ENCODE results near the gene AKT3. TPM values are rescaled to one million over a fixed set of nuclear protein-coding genes. Genes with fewer than 3 reads are reported as not detected.
"Not testable (repeated sequence)": the region's sequence is repeated elsewhere in the genome, so short reads cannot be mapped to it uniquely, and the experiment has no call there.

AKT3 gene
- total and polyA plus RNA-seq, 3 donors from 2014 or later: 32.3 to 70.9 (median 61.8) TPM

- WGBS, 2 donors: 97% methylated on average over 1 of the region's 1 CpG
- DNase-seq: no peak
- no peaks in the 10 kb centered on the region for H3K36me3 ChIP-seq (ENCODE audit: low read depth, missing control alignments)
- intact Hi-C loops (cut with DNase I; ENCODE audit: low total_unique reads): no loop called here
- no peaks in the 10 kb centered on the region for H3K4me1 ChIP-seq
- H3K27me3 ChIP-seq: no peaks in the 10 kb centered on the region
- no peak overlapping the region for H3K4me3 ChIP-seq
- no peak for TF ChIP-seq CTCF (IDR thresholded peaks at IDR 0.05)
- H3K9me3 ChIP-seq: no peaks in the 10 kb centered on the region
- H3K27ac ChIP-seq: no peak overlapping the region
Measured at GRCh38 chr1:243837907-243838535, 12.0 kb downstream of the AKT3 start.

- TF ChIP-seq POLR2A (IDR thresholded peaks at IDR 0.05) (no peak), CTCF (IDR thresholded peaks at IDR 0.05) (no peak)
- intact Hi-C loops (cut with DNase I; ENCODE audit: low total_unique reads): no loop called here
- Histone ChIP-seq H3K9me3 (no peaks in the 10 kb centered on the region), H3K4me3 (no peak overlapping the region), H3K4me1 (no peaks in the 10 kb centered on the region), H3K27me3 (no peaks in the 10 kb centered on the region), H3K36me3 (ENCODE audit: low read depth, missing control alignments) (no peaks in the 10 kb centered on the region), H3K27ac (no peak overlapping the region)
- WGBS, 2 donors: 94 to 96% methylated on average over 4 of the region's 4 CpGs
- DNase-seq: no peak
Measured at GRCh38 chr1:243834130-243834529, 15.9 kb downstream of the AKT3 start.

GRCh38 chr1:243831463-243831862 is 18.6 kb downstream of the AKT3 start:
- Histone ChIP-seq H3K27ac (no peak overlapping the region), H3K4me3 (no peak overlapping the region), H3K36me3 (ENCODE audit: low read depth, missing control alignments) (no peaks in the 10 kb centered on the region), H3K9me3 (no peaks in the 10 kb centered on the region), H3K4me1 (no peaks in the 10 kb centered on the region), H3K27me3 (no peaks in the 10 kb centered on the region)
- intact Hi-C loops (cut with DNase I; ENCODE audit: low total_unique reads): no loop called here
- TF ChIP-seq POLR2A (IDR thresholded peaks at IDR 0.05) (no peak), CTCF (IDR thresholded peaks at IDR 0.05) (no peak)
- DNase-seq: no peak
- 74 to 81% methylated on average over 3 of the region's 3 CpGs for WGBS, 2 donors

- Histone ChIP-seq H3K4me1 (no peaks in the 10 kb centered on the region), H3K27ac (no peak overlapping the region), H3K9me3 (no peaks in the 10 kb centered on the region), H3K4me3 (no peak overlapping the region), H3K27me3 (no peaks in the 10 kb centered on the region), H3K36me3 (ENCODE audit: low read depth, missing control alignments) (no peaks in the 10 kb centered on the region)
- intact Hi-C loops (cut with DNase I; ENCODE audit: low total_unique reads): no loop called here
- DNase-seq: no peak
- TF ChIP-seq POLR2A (IDR thresholded peaks at IDR 0.05) (no peak), CTCF (IDR thresholded peaks at IDR 0.05) (no peak)
Measured at GRCh38 chr1:243827206-243827605, 22.8 kb downstream of the AKT3 start.

- intact Hi-C loops (cut with DNase I; ENCODE audit: low total_unique reads); H3K9me3 ChIP-seq; H3K27me3 ChIP-seq; H3K36me3 ChIP-seq (ENCODE audit: low read depth, missing control alignments); H3K27ac ChIP-seq; DNase-seq; H3K4me3 ChIP-seq; H3K4me1 ChIP-seq: not testable (repeated sequence)
- 100% methylated on average over 1 of the region's 1 CpG for WGBS, 2 donors
Measured at GRCh38 chr1:243824907-243825306, 25.1 kb downstream of the AKT3 start.
